GM06990 (cell line): ENCODE data around the gene RRAS2.

Experiments used
- DNase-seq: peaks from one replicate; pipeline ENCODE4 v3.0.0-alpha.2; 2011; ENCODE audit not compliant: insufficient read length; ENCODE audit errors: extremely low read depth
- H3K27me3 ChIP-seq: replicated peaks from 2 replicates; pipeline ENCODE4 v1.6.0; 2011; ENCODE audit warnings: low read length; ENCODE audit not compliant: control insufficient read depth, insufficient read depth
- H3K36me3 ChIP-seq: 2 replicates; pipeline ENCODE4 v1.5.1; 2011; ENCODE audit warnings: low read length; ENCODE audit not compliant: control insufficient read depth, insufficient read depth
- H3K4me3 ChIP-seq: replicated peaks from 2 replicates; pipeline ENCODE4 v1.5.1; 2011; ENCODE audit warnings: low read depth, mild to moderate bottlenecking, control low read depth, low read length
- TF ChIP-seq, protein P1 (sequence below): IDR thresholded peaks from 2 replicates; pipeline ENCODE4 v1.5.1; 2011; ENCODE audit warnings: low read length, control low read depth, mild to moderate bottlenecking, inconsistent platforms; ENCODE audit not compliant: insufficient read depth, poor library complexity, severe bottlenecking

The RRAS2 gene

DNA sequence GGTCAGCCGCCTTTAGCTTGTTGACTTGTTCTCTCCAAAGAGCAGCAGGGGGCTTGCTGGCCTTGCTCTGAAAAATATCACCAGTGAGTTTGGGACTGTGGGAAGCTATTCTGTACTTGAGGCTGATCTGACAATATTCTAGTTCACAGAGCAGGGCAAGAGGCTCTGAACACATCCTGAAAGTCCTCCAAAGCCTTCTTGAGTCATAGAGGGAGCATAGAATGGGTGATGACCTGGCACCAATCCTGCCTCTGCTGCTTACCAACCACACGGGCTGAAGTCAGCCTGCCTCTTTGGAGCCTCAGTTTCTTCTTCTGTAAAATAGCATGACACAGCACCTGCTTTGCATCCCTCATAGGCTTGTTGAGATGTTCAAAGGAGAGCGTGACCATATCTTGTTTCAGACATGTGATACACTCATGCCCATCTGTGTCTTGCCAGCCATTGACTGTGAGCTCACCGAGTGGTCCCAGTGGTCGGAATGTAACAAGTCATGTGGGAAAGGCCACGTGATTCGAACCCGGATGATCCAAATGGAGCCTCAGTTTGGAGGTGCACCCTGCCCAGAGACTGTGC, 96.6 kb downstream of the RRAS2 start:
- DNase-seq: no peak
- Histone ChIP-seq H3K36me3 (no peaks in the 10 kb centered on the region), H3K4me3 (no peak overlapping the region), H3K27me3 (no peaks in the 10 kb centered on the region)
- TF ChIP-seq, protein P1, sequence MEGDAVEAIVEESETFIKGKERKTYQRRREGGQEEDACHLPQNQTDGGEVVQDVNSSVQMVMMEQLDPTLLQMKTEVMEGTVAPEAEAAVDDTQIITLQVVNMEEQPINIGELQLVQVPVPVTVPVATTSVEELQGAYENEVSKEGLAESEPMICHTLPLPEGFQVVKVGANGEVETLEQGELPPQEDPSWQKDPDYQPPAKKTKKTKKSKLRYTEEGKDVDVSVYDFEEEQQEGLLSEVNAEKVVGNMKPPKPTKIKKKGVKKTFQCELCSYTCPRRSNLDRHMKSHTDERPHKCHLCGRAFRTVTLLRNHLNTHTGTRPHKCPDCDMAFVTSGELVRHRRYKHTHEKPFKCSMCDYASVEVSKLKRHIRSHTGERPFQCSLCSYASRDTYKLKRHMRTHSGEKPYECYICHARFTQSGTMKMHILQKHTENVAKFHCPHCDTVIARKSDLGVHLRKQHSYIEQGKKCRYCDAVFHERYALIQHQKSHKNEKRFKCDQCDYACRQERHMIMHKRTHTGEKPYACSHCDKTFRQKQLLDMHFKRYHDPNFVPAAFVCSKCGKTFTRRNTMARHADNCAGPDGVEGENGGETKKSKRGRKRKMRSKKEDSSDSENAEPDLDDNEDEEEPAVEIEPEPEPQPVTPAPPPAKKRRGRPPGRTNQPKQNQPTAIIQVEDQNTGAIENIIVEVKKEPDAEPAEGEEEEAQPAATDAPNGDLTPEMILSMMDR: no peak

DNA sequence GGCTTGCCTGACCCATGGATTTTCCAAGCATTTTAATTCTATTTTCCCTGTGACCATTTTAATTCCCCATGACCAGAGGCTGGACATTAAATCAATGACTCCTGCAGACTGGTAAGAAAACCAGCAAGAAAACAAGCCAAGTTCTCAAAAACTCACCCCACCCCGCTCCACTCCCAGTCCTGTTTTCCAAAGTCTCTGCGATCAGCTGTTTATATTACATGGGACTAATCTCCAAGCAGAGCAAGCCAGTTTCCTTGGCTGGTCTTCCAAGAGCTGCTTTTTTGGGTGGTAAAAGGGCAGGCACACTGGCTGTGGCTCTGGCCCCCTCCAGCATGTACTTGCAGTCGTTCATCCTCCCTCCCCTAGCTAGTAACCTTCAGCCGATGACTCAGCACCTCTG, 97.9 kb downstream of the RRAS2 start:
- no peak for DNase-seq
- H3K27me3 ChIP-seq: no peaks in the 10 kb centered on the region
- TF ChIP-seq, protein P1: no peak
- H3K4me3 ChIP-seq: no peak overlapping the region
- H3K36me3 ChIP-seq: no peaks in the 10 kb centered on the region

DNA sequence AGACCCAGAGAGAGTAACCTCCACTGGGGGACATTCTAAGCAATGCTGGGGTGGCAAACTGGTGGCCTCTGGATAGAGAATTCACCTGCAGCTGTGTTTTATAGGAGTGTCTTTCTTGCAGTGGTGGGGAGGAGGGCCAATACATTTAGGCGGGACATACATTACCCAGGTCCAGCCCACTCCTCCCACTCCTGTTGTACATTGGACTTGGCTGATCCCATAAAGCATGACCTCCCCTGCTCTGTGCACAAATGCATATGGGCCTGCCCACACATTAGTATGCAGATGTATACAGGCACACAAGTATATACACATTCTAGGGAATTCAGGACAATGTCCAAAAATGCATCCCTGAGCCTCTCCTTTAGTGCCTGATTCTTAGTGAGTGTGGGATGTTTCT, 99.1 kb downstream of the RRAS2 start:
- no peaks in the 10 kb centered on the region for H3K36me3 ChIP-seq
- TF ChIP-seq, protein P1: no peak
- DNase-seq: no peak
- H3K4me3 ChIP-seq: no peak overlapping the region
- H3K27me3 ChIP-seq: no peaks in the 10 kb centered on the region

DNA sequence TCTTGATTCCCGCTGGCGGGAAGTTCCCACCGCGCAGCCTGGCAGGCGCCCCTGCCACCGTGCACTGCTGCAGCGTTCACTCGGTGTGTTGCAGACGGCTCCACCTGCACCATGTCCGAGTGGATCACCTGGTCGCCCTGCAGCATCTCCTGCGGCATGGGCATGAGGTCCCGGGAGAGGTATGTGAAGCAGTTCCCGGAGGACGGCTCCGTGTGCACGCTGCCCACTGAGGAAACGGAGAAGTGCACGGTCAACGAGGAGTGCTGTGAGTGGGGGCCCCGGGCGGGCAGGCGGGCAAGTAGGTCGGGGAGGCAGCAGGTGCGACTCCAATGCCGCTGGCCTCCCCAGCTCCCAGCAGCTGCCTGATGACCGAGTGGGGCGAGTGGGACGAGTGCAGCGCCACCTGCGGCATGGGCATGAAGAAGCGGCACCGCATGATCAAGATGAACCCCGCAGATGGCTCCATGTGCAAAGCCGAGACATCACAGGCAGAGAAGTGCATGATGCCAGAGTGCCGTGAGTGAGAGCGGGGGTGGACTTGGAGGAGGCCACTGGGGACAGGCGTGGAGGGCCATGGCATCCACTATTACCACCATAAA, 99.7 kb downstream of the RRAS2 start:
- no peak for DNase-seq
- Histone ChIP-seq H3K36me3 (no peaks in the 10 kb centered on the region), H3K4me3 (no peak overlapping the region), H3K27me3 (no peaks in the 10 kb centered on the region)
- TF ChIP-seq, protein P1: no peak

DNA sequence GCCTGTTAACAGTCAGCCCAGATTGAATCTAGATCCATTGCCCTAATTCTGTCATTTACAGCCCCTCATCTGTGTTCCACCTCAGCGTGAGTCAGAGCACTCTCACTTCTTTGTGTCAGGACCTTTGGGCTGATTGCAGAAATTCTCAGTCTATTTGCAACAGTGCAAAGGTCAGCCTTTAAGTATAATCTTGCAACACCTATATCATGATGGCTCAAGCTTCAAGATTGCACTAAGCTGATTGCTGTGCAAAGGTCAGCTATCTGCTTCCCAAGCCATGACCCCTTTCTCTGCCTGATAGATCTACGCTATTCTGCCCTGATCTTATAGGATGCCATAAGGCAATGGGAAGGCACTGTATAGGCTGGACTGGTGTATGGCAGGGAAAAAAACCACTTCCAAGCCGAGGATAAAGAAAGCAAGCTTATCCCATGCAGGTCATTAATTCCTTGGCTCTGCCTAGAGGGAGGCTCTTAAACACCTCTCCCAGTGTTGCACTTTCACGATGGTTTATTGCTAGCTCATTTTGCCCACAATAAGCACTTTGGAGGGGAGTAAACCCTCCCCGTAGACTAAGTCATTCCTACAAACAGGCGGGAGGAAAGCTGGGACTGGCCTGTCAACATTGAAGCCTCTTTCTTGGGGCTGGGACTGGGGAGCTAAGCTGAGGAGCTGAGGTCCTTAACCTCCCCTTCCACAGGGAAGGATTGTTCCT, 100.6 kb downstream of the RRAS2 start:
- Histone ChIP-seq H3K27me3 (no peaks in the 10 kb centered on the region), H3K36me3 (no peaks in the 10 kb centered on the region), H3K4me3 (no peak overlapping the region)
- DNase-seq: no peak
- TF ChIP-seq, protein P1: no peak

DNA sequence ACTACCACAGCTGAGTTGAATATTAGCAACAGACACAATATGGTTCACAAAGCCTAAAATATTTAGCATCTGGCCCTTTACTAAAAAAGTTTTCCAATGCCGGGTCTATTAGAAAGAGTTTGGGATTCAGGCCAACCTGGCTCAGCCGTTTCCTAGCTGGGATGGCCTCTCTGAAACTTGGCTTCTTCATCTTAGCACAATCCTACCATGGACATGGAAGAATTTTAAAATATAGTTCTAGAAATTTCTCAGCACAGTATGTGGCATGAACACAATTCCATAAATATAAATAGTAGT, 103.8 kb downstream of the RRAS2 start:
- Histone ChIP-seq H3K36me3 (no peaks in the 10 kb centered on the region), H3K27me3 (no peaks in the 10 kb centered on the region; the same call in 1 of the 2 replicates), H3K4me3 (no peak overlapping the region)
- DNase-seq: no peak
- TF ChIP-seq, protein P1: no peak
